Endothelial cell (in vitro differentiated cells): Measurements from ENCODE around the gene USP40. TPM values are rescaled to one million over a fixed set of nuclear protein-coding genes. Genes with fewer than 3 reads are reported as not detected.

Experiments
- DNase-seq: peaks from one replicate; pipeline ENCODE4 v3.0.0; 2021; ENCODE audit warnings: low spot score
- H3K27ac Mint-ChIP-seq: one replicate; pipeline ENCODE4 v1.8.0; 2021; ENCODE audit warnings: mixed read lengths, inconsistent platforms; ENCODE audit not compliant: unreplicated experiment
- H3K27me3 Mint-ChIP-seq: one replicate; pipeline ENCODE4 v1.8.0; 2021; ENCODE audit warnings: mild to moderate bottlenecking, moderate library complexity, mixed read lengths, inconsistent platforms; ENCODE audit not compliant: unreplicated experiment
- H3K36me3 Mint-ChIP-seq: one replicate; pipeline ENCODE4 v1.8.0; 2021; ENCODE audit warnings: mild to moderate bottlenecking, low read depth, mixed read lengths, inconsistent platforms; ENCODE audit not compliant: unreplicated experiment
- H3K4me1 Mint-ChIP-seq: one replicate; pipeline ENCODE4 v1.8.0; 2021; ENCODE audit warnings: mild to moderate bottlenecking, mixed read lengths, inconsistent platforms; ENCODE audit not compliant: unreplicated experiment
- H3K4me3 Mint-ChIP-seq: one replicate; pipeline ENCODE4 v1.8.0; 2021; ENCODE audit warnings: mild to moderate bottlenecking, mixed read lengths, inconsistent platforms; ENCODE audit not compliant: unreplicated experiment
- H3K9me3 Mint-ChIP-seq: one replicate; pipeline ENCODE4 v1.8.0; 2021; ENCODE audit warnings: mixed read lengths, inconsistent platforms; ENCODE audit not compliant: unreplicated experiment
- total RNA-seq: library from RNA; stranded (reverse); fragmentation: NEBNext Ultra II Directional; extraction: Animal tissue kit (Norgen Biotek cat#: 25700); gene quantifications from one replicate; pipeline ENCODE4 v1.2.1, GENCODE V29; 2021; ENCODE audit not compliant: unreplicated experiment
- TF ChIP-seq, protein P1 (sequence below): fragments of 200-600 bp; sonication (generic); IDR thresholded peaks from one replicate; pipeline ENCODE4 v1.5.0; 2021; ENCODE audit warnings: antibody characterized with exemption; ENCODE audit not compliant: unreplicated experiment

Gene USP40
- total RNA-seq, 1 donor from 2014 or later, result 23.6 TPM

DNA sequence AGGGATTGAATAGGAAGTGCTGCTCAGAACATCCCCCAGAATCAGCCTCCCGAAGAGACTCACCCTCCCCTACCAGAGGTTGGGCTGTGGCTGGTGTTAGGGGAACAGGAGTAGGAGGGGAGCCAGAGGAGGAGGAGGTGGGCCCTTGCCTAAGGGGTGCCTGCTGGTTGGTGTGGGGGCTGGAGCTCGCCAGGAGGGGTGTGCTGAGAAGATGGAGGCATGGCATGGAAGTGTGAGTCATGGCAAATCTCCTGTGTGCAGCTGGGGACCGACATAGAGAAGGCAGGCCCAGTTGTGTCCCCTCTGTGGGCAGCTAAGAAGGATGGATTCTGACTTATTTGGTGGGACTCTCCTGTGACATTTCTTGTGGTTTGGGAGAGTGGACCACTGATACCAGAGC, 138.6 kb downstream of the USP40 start:
- no peak overlapping the region for H3K27ac Mint-ChIP-seq

DNA sequence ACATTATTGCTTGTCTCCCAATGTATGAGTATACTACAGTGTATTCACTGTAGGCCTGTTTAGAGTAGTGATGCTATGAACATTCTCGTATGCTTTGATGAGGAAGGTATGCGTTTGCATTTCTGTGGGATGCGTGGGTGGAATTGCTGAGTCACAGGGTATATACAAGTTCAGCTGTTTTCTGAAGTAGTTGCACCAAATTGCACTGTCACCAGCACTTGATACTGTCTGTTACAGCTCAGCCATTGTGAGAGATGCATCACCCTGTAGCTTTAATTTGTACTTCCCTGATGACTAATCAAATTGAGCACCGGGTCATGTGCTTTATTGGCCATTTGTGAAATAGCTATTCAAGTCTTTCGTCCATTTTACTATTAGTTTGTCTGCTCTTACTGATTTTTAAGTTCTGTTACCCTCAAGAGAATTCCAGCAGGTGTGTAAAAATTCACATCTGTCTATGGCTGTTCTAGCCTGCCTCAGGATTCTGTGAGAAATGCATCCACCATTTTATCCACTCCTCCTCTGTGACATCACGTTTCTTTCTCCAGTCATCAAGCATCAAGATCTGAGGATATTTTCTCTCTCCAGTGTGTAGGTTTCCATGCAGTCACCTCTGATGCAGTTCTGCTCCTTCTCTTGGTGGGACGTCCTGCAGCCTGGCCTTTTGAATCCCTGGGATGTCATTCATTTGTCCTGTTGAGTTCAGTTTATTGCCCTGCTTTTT, 139.8 kb downstream of the USP40 start:
- H3K4me1 Mint-ChIP-seq, result peaks cover 5% of the 10 kb centered on the region
- H3K27me3 Mint-ChIP-seq, result peaks cover 4% of the 10 kb centered on the region
- peaks cover under 1% of the 10 kb centered on the region for H3K36me3 Mint-ChIP-seq
- no peak overlapping the region for H3K4me3 Mint-ChIP-seq
- no peaks in the 10 kb centered on the region for H3K9me3 Mint-ChIP-seq
- DNase-seq, result no peak
- TF ChIP-seq, protein P1, sequence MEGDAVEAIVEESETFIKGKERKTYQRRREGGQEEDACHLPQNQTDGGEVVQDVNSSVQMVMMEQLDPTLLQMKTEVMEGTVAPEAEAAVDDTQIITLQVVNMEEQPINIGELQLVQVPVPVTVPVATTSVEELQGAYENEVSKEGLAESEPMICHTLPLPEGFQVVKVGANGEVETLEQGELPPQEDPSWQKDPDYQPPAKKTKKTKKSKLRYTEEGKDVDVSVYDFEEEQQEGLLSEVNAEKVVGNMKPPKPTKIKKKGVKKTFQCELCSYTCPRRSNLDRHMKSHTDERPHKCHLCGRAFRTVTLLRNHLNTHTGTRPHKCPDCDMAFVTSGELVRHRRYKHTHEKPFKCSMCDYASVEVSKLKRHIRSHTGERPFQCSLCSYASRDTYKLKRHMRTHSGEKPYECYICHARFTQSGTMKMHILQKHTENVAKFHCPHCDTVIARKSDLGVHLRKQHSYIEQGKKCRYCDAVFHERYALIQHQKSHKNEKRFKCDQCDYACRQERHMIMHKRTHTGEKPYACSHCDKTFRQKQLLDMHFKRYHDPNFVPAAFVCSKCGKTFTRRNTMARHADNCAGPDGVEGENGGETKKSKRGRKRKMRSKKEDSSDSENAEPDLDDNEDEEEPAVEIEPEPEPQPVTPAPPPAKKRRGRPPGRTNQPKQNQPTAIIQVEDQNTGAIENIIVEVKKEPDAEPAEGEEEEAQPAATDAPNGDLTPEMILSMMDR, result no peak
- H3K27ac Mint-ChIP-seq, result no peak overlapping the region

More for the DNA sequence above, 138.6 kb downstream of the USP40 start:
- no peak overlapping the region for H3K4me3 Mint-ChIP-seq
- no peak for DNase-seq
- H3K27me3 Mint-ChIP-seq, result peaks cover 4% of the 10 kb centered on the region
- TF ChIP-seq, protein P1, result no peak
- no peaks in the 10 kb centered on the region for H3K4me1 Mint-ChIP-seq
- no peaks in the 10 kb centered on the region for H3K36me3 Mint-ChIP-seq
- H3K9me3 Mint-ChIP-seq, result no peaks in the 10 kb centered on the region

Other genes starting within 250 kb of the USP40 start
- gene DGKD, start 212.3 kb downstream of the USP40 start, total RNA-seq, result 15.3 TPM
- not detected for gene UGT1A8, start 50.9 kb upstream of the USP40 start, total RNA-seq
- not detected for gene UGT1A10, start 69.7 kb upstream of the USP40 start, total RNA-seq
- not detected for gene UGT1A9, start 105.1 kb upstream of the USP40 start, total RNA-seq
- not detected for gene UGT1A7, start 115.1 kb upstream of the USP40 start, total RNA-seq
- not detected for gene UGT1A6, start 126.1 kb upstream of the USP40 start, total RNA-seq
- gene UGT1A5, start 146.1 kb upstream of the USP40 start, total RNA-seq, result not detected
- not detected for gene UGT1A4, start 152.0 kb upstream of the USP40 start, total RNA-seq
- not detected for gene UGT1A3, start 162.3 kb upstream of the USP40 start, total RNA-seq
- not detected for gene UGT1A1, start 193.5 kb upstream of the USP40 start, total RNA-seq
- gene MROH2A, start 211.5 kb upstream of the USP40 start, total RNA-seq, result 0.31 TPM